ENCODE data around the gene RNU1-4.
"Not testable (repeated sequence)": the region's sequence is repeated elsewhere in the genome, so short reads cannot be mapped to it uniquely, and the experiment has no call there.

- TF ChIP-seq POLR2A (IDR thresholded peaks at IDR 0.05; ENCODE audit: extremely low read depth, insufficient read length); CTCF (IDR thresholded peaks at IDR 0.05; ENCODE audit: low read depth, low read length): not testable (repeated sequence)
These were observed 36.5 kb downstream of the RNU1-4 start for GRCh38 chr1:16776835-16777234.
